ENCODE data around the gene STK11.

Gene STK11

DNA sequence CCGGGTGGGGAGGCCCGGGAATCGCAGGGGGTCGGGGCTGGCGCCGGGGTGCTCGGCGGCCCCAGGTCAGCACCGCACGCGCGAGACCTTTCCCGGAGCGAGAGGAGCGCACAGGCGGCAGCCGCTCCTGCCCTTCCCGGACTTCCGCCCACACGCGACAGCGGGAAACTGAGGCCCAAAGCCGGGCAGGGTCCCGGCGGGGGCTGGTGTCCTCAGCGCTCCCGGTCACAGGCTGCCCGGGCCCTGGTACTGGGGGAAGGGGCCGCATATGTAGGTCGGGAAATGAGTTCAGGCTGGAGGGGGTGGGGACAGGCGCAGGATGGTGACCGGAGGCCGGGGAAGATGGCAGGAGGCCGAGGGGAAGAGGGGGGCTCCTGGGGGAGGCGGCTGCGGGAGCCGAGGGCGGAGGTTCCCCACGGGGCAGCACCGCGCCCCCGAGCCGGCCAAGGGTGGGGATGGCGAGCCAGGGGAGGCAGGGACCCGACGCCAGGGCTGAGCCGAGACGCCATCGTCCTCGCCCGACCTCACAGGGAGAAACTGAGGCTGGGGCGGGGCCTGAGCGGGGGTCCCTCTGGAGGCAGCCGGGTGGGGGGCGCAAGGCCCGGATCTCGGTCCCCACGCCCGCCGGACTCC is 31.6 kb downstream of the STK11 start:
- no peak for DNase-seq (ENCODE audit: low read depth)
- H3K4me3 ChIP-seq (replicated peaks; ENCODE audit: low read depth, low read length): peak overlapping the region; percentile 69

DNA sequence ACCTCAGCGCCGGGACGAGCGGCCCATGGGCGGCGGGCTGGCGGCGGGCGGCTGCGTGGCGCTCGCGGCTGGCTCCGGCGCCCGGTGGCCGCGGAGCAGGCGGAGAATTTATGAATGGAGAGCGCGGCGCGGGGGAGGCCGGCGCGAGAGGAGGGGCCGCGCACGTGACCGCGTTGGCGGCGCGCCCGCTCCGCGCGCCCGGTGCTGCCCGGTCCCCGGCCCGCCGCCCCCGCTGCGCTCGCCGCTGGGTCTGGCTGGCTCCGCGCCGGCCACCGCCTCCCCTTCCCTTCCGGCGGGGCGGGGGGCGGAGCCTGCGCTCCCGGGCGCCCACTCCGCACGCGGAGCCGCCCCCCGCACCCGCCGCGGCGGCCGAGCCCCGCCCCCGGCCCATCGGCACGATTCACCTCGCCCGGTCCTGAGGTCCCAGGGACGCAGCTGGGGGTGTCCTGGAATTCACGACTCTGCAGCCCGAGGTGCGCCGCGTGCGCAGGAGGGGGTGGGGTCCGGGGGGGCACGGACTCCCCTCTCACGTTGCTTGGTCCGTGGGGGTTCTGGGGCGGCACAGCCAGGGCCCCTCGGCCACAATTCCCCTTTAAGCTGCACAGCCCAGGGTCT is 32.3 kb downstream of the STK11 start, which contains the start of gene CBARP:
TSS of gene CBARP (minus strand) at position 252 of the 615 bp plus-strand sequence. CDS start 1,905 bp downstream, outside the sequence.
- H3K4me3 ChIP-seq (replicated peaks; ENCODE audit: low read depth, low read length): peak within 1 kb of the TSS; percentile 69
- TF ChIP-seq CTCF (IDR thresholded peaks at IDR 0.05; ENCODE audit: low read length, missing control alignments): no peak
- DNase-seq (ENCODE audit: low read depth): peak; percentile 32

More for the DNA sequence above, 31.6 kb downstream of the STK11 start:
- no peak for TF ChIP-seq CTCF (IDR thresholded peaks at IDR 0.05; ENCODE audit: low read length, missing control alignments)

DNA sequence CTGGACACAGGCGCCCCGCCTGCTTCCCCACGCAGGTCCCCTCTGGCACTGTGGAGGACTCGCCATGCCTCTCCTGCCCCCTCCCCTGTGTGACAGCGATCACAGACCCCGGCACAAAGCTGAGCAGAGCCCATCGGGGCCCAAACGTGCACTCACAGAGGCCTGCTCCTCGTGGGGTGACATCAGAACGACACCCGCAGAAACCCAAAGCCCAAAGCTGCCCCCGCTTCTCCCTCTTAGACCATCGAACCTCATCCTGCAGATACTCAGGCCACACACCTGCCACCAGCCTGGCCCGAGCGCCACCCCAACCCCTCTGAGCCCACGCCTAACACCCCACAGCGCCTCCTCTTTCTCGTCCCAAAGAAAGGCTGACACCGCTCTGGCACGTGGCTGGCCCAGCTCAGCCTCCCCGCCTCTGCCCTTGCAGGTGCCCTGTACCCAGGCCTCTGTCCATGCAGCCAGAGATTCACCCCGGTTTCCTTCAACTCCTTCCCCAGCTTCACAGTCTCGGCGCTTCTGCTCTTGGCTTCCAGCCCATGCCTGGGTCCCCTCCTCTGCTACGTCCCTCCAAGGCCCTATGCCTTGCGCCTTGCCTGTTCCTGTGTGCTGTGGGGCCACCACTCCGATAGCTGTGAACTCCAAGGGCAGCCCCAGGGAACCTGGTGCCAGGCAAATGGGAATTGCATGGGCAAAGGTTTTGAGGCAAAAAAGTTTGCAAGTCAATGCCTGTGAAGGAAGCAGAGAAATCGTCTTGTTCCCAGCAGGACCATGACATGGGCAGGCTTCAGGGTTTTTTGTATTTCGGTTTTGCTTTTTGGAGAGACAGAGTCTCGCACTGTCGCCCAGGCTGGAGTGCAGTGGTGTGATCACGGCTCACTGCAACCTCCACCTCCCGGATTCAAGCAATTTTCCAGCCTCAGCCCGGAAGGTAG is 33.1 kb downstream of the STK11 start:
- no peak for DNase-seq (ENCODE audit: low read depth)
- TF ChIP-seq CTCF (IDR thresholded peaks at IDR 0.05; ENCODE audit: low read length, missing control alignments): no peak
- H3K4me3 ChIP-seq (replicated peaks; ENCODE audit: low read depth, low read length): peak overlapping the region; percentile 44

GRCh38 chr19:1239420-1239795 is 33.8 kb downstream of the STK11 start:
- TF ChIP-seq CTCF (IDR thresholded peaks at IDR 0.05; ENCODE audit: low read length, missing control alignments): no peak
- H3K4me3 ChIP-seq (replicated peaks; ENCODE audit: low read depth, low read length): no peak overlapping the region
- no peak for DNase-seq (ENCODE audit: low read depth)

DNA sequence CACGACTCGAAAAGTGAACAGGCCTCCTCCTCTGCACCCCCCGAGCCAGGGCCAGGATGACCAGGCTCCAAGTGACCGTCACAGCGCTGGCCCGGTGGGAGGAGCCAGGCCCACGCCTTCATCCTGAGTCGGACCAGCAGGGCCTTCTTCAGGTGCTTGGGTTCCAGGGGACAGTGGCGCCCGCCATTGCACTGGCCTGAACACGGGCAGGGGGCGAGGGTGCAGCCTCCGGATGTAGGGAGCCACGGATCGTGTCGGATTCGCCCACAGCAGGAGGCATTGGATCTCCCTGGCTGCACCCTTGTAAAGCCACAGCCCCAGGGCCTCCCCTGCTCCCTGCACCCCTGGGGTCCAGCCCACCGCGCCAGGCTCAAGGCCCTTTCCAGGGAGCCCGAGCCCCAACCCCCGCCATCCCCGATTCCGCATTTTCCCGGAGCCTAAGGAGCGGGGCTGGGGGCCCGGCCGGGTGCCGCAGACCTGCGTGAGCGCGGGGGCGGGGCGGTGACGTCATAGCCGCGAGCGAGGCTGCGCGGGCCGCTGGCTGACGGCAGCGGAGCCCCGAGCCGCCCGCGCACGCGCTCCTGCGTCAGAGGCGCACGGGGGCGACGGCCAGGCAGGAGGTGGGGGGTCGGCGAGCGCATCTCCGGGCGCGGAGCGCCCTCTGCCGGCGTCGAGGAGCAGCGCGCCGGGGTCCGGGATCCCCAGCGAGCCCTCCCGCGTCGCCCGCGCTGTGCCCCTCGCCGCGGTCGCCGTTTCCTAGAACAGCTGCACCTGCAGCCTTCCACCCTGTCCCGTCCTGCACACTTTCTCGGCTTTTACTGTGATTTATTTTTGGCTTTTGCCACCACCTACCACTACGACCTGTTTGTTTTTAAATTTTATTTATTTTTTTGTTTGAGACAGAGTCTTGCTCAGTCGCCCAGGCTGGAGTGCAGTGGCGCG is 34.5 kb downstream of the STK11 start:
- TF ChIP-seq CTCF (IDR thresholded peaks at IDR 0.05; ENCODE audit: low read length, missing control alignments): peak; percentile 38
- peak; percentile 94 for DNase-seq (ENCODE audit: low read depth)
- peak overlapping the region; percentile 36 for H3K4me3 ChIP-seq (replicated peaks; ENCODE audit: low read depth, low read length)

GRCh38 chr19:1240925-1241324 is 35.3 kb downstream of the STK11 start:
- DNase-seq (ENCODE audit: low read depth): no peak
- no peak for TF ChIP-seq CTCF (IDR thresholded peaks at IDR 0.05; ENCODE audit: low read length, missing control alignments)
- H3K4me3 ChIP-seq (replicated peaks; ENCODE audit: low read depth, low read length): peak overlapping the region; percentile 75

All from fibroblast of pulmonary artery (primary cell).